Keratinocyte (primary cell): ENCODE data around the gene MSANTD3. TPM values are rescaled to one million over a fixed set of nuclear protein-coding genes. Genes with fewer than 3 reads are reported as not detected.

Source experiments
- DNase-seq: peaks from one replicate; pipeline ENCODE4 v3.0.0-alpha.2; 2011; ENCODE audit warnings: low read depth, missing footprints, low spot score
- FAIRE-seq: peaks from 2 replicates; lab custom pipeline; 2011; peaks lifted over from hg19 to GRCh38; lab: Jason Lieb, UNC
- H2AFZ ChIP-seq: 2 replicates; pipeline ENCODE4 v1.6.0; 2012; ENCODE audit warnings: low read length, control low read depth, inconsistent platforms; ENCODE audit not compliant: control insufficient read depth
- H3K27ac ChIP-seq: 2 replicates; pipeline ENCODE4 v1.5.1; 2011; ENCODE audit warnings: low read length; ENCODE audit not compliant: control insufficient read depth, insufficient read depth
- H3K27me3 ChIP-seq: 3 replicates; pipeline ENCODE4 v1.6.0; 2011; ENCODE audit warnings: low read length; ENCODE audit not compliant: control insufficient read depth, insufficient read depth; ENCODE audit errors: extremely low read depth
- H3K36me3 ChIP-seq, 2 experiments: 2 replicates in 1 of 2; 3 replicates in 1 of 2; pipeline ENCODE4 v1.5.1; 2011; ENCODE audit warnings: low read length in 2 of 2, mild to moderate bottlenecking in 1 of 2; ENCODE audit not compliant: control insufficient read depth in 2 of 2, insufficient read depth in 2 of 2; ENCODE audit errors: extremely low read depth in 1 of 2
- H3K4me1 ChIP-seq: 3 replicates; pipeline ENCODE4 v1.5.1; 2011; ENCODE audit warnings: low read length; ENCODE audit not compliant: control insufficient read depth, insufficient read depth; ENCODE audit errors: extremely low read depth
- H3K4me2 ChIP-seq: 3 replicates; pipeline ENCODE4 v1.6.0; 2011; ENCODE audit warnings: low read depth, low read length; ENCODE audit not compliant: control insufficient read depth, insufficient read depth; ENCODE audit errors: extremely low read depth
- H3K4me3 ChIP-seq, 3 experiments: fragments of 200-600 bp in 1 of 3; sonication (generic) in 1 of 3; 2 replicates in 2 of 3; 3 replicates in 1 of 3; pipeline ENCODE4 v1.5.1; 2011 to 2016; ENCODE audit warnings: low read length in 3 of 3, mild to moderate bottlenecking in 3 of 3, control low read depth in 2 of 3, inconsistent platforms in 1 of 3, low read depth in 1 of 3, mixed read lengths in 1 of 3, mixed run types in 1 of 3, moderate library complexity in 1 of 3; ENCODE audit not compliant: control insufficient read depth in 2 of 3, insufficient read depth in 2 of 3; ENCODE audit errors: extremely low read depth in 1 of 3
- H3K79me2 ChIP-seq: 2 replicates; pipeline ENCODE4 v1.6.0; 2012; ENCODE audit warnings: low read length; ENCODE audit not compliant: control insufficient read depth, insufficient read depth
- H3K9ac ChIP-seq: 3 replicates; pipeline ENCODE4 v1.6.0; 2011; ENCODE audit warnings: low read length; ENCODE audit not compliant: control insufficient read depth, insufficient read depth; ENCODE audit errors: extremely low read depth
- H3K9me1 ChIP-seq: 3 replicates; pipeline ENCODE4 v1.6.0; 2011; ENCODE audit warnings: low read length; ENCODE audit not compliant: control insufficient read depth, insufficient read depth; ENCODE audit errors: extremely low read depth
- H3K9me3 ChIP-seq: 2 replicates; pipeline ENCODE4 v1.5.1; 2012; ENCODE audit warnings: low read depth, low read length; ENCODE audit not compliant: control insufficient read depth
- H4K20me1 ChIP-seq: 3 replicates; pipeline ENCODE4 v1.6.0; 2011; ENCODE audit warnings: low read length; ENCODE audit not compliant: control insufficient read depth, insufficient read depth; ENCODE audit errors: extremely low read depth
- CTCF ChIP-seq, 3 experiments: IDR thresholded peaks in 1 of 3; conservative IDR thresholded peaks in 1 of 3; optimal IDR thresholded peaks in 1 of 3; 2 replicates in 2 of 3; 3 replicates in 1 of 3; pipeline versions ENCODE3 to v1.5.1; 2011; ENCODE audit warnings: low read length in 3 of 3, mild to moderate bottlenecking in 3 of 3, moderate library complexity in 2 of 3, control low read depth in 1 of 3, inconsistent platforms in 1 of 3; ENCODE audit not compliant: insufficient read depth in 2 of 3; ENCODE audit errors: extremely low read depth in 1 of 3
- EZH2 ChIP-seq: IDR thresholded peaks from one replicate; pipeline ENCODE4 v1.6.1; 2012; ENCODE audit warnings: inconsistent platforms, mild to moderate bottlenecking, low read length, moderate library complexity
- dilution Hi-C: fragments of 300-500 bp; cut with MboI; formaldehyde crosslinking; loops from one replicate; pipeline ENCODE4 v1.7.0; 2020; ENCODE audit warnings: low sequenced_read_pairs; ENCODE audit not compliant: extremely low pct_ligation_motif_present
- polyA plus RNA-seq, 5 experiments: library from polyadenylated mRNA; depleted of rRNA in 3 of 5; stranded (reverse) in 3 of 5; stranded (forward) in 1 of 5; unstranded in 1 of 5; fragments of >200 nt; gene quantifications; 1 replicate in 1 of 5; 2 replicates in 3 of 5; 3 replicates in 1 of 5; pipeline versions ENCODE4 v1.2.1 to v1.2.3, GENCODE V29; 2011 to 2012; ENCODE audit warnings: missing spikeins in 2 of 5, low read depth in 1 of 5, low replicate concordance in 1 of 5

The MSANTD3 gene
- polyA plus RNA-seq, 1 donor (not counting 4 experiments of a cell fraction or from before 2014, with no cell fraction given): 50.7 TPM

GRCh38 chr9:100498592-100498991 is 71.6 kb downstream of the MSANTD3 start:
- no peak overlapping the region for H3K4me2 ChIP-seq
- H3K4me1 ChIP-seq: no peaks in the 10 kb centered on the region
- H3K36me3 ChIP-seq: no peaks in the 10 kb centered on the region
- H3K27me3 ChIP-seq: no peaks in the 10 kb centered on the region
- no peak overlapping the region for H2AFZ ChIP-seq
- no peak overlapping the region for H3K27ac ChIP-seq
- TF ChIP-seq EZH2 (no peak), CTCF (optimal IDR thresholded peaks at IDR 0.05 in 1 of 3, IDR thresholded peaks at IDR 0.05 in 1 of 3, conservative IDR thresholded peaks at IDR 0.05 in 1 of 3; ENCODE audit: extremely low read depth in 1 of 3, insufficient read depth in 2 of 3, low read length in 3 of 3) (no peak)
- no peak for FAIRE-seq
- no peak for DNase-seq
- no peak overlapping the region for H3K9ac ChIP-seq
- H3K4me3 ChIP-seq: no peak overlapping the region
- H3K9me3 ChIP-seq: no peaks in the 10 kb centered on the region
- no peaks in the 10 kb centered on the region for H3K9me1 ChIP-seq
- dilution Hi-C loops: no loop called here
- no peaks in the 10 kb centered on the region for H4K20me1 ChIP-seq
- no peaks in the 10 kb centered on the region for H3K79me2 ChIP-seq

- no peak for FAIRE-seq
- H3K9me3 ChIP-seq: no peaks in the 10 kb centered on the region
- H3K4me3 ChIP-seq: no peak overlapping the region
- no peaks in the 10 kb centered on the region for H3K4me1 ChIP-seq
- H3K27ac ChIP-seq: no peak overlapping the region
- no peaks in the 10 kb centered on the region for H3K79me2 ChIP-seq
- no peaks in the 10 kb centered on the region for H3K9me1 ChIP-seq
- no peak overlapping the region for H2AFZ ChIP-seq
- no peak for DNase-seq
- H3K36me3 ChIP-seq: no peaks in the 10 kb centered on the region
- no peaks in the 10 kb centered on the region for H3K27me3 ChIP-seq
- no peaks in the 10 kb centered on the region for H4K20me1 ChIP-seq
- no peak overlapping the region for H3K9ac ChIP-seq
- TF ChIP-seq CTCF (optimal IDR thresholded peaks at IDR 0.05 in 1 of 3, IDR thresholded peaks at IDR 0.05 in 1 of 3, conservative IDR thresholded peaks at IDR 0.05 in 1 of 3; ENCODE audit: extremely low read depth in 1 of 3, insufficient read depth in 2 of 3, low read length in 3 of 3) (no peak), EZH2 (no peak)
- dilution Hi-C loops: no loop called here
- H3K4me2 ChIP-seq: no peak overlapping the region
Observed at GRCh38 chr9:100499460-100499859, 72.5 kb downstream of the MSANTD3 start.
